Fibroblast of mammary gland (primary cell): ENCODE measurements around the gene NUP93.
"Not testable (repeated sequence)": the region's sequence is repeated elsewhere in the genome, so short reads cannot be mapped to it uniquely, and the experiment has no call there.

ENCODE experiments used
- DNase-seq: peaks from one replicate; pipeline ENCODE4 v3.0.0-alpha.2; 2010; ENCODE audit warnings: low read depth
- H3K4me3 ChIP-seq: 2 replicates; pipeline ENCODE4 v1.5.1; 2011; ENCODE audit warnings: low read depth, mild to moderate bottlenecking, low read length, moderate library complexity; ENCODE audit not compliant: control insufficient read depth
- CTCF ChIP-seq: conservative IDR thresholded peaks from 2 replicates; pipeline ENCODE4 v1.5.1; 2011; ENCODE audit warnings: low read depth, low read length, inconsistent platforms; ENCODE audit not compliant: control insufficient read depth, insufficient read depth

NUP93 gene

GRCh38 chr16:56716761-56717160, 13.2 kb upstream of the NUP93 start:
- no peak overlapping the region for H3K4me3 ChIP-seq
- no peak for DNase-seq
- TF ChIP-seq CTCF = no peak

GRCh38 chr16:56717532-56717931, 12.4 kb upstream of the NUP93 start:
- not testable (repeated sequence) for H3K4me3 ChIP-seq, DNase-seq

- no peak for DNase-seq
- TF ChIP-seq CTCF = no peak
- no peak overlapping the region for H3K4me3 ChIP-seq
Observed at GRCh38 chr16:56722200-56722842, 7.6 kb upstream of the NUP93 start.

- no peak for DNase-seq
- no peak for TF ChIP-seq CTCF
- no peak overlapping the region for H3K4me3 ChIP-seq
Observed at GRCh38 chr16:56724191-56724590, 5.7 kb upstream of the NUP93 start.

GRCh38 chr16:56726283-56726682, 3.6 kb upstream of the NUP93 start:
- H3K4me3 ChIP-seq = no peak overlapping the region
- TF ChIP-seq CTCF = no peak
- no peak for DNase-seq

GRCh38 chr16:56726926-56727325, 3.0 kb upstream of the NUP93 start:
- no peak for TF ChIP-seq CTCF
- H3K4me3 ChIP-seq = no peak overlapping the region
- no peak for DNase-seq

- H3K4me3 ChIP-seq = no peak overlapping the region
- no peak for TF ChIP-seq CTCF
Observed at GRCh38 chr16:56728027-56728426, 1.9 kb upstream of the NUP93 start.

More at GRCh38 chr16:56728027-56728426, 1.9 kb upstream of the NUP93 start:
- no peak for DNase-seq
